ENCODE results near the gene LZTR1. TPM values are rescaled to one million over a fixed set of nuclear protein-coding genes. Genes with fewer than 3 reads are reported as not detected.

Gene LZTR1
- total and polyA plus RNA-seq, 2 of the 8 experiments (the other 6 are each of a cell fraction or from before 2014, with no cell fraction given) = 22.3 to 31.0 TPM

DNA sequence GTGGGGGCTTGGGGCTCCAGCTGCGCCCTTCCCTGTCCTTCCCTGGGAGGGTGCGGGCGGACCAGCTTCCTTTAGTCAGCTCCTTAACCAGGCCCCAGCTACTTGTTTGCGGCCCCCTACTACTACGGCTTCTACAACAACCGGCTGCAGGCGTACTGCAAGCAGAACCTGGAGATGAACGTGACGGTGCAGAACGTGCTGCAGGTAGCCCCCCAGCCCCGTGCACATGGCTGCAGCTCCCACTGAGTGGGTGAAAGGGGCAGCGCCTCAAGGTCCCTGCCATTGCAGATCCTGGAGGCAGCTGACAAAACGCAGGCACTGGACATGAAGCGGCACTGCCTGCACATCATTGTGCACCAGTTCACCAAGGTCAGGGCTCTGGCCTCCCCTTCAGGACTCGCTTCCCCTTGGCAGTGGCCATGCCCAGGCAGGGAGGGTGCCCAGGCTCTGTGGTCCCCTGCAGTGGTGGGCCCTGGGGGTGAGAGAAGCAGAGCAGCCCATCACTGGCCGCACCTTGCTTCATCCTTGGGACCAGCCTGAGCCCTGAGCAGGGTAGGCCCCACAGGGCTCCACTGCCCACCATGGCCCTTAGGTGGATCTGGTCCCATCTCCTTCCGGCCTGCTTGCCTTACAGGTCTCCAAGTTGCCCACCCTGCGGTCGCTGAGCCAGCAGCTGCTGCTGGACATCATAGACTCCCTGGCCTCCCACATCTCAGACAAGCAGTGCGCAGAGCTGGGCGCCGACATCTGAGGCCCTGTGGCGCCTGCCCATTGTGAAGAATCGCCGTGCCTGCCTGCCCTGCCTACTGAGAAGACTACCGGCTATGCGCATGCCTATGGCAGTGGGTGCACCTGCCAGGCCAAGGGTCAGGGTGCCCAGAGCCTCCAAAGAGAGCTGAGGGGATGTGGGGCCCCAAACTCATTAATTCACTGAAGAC lies 14.8 kb downstream of the LZTR1 start (continued):
- TF ChIP-seq HDAC2 (IDR thresholded peaks at IDR 0.05; ENCODE audit: borderline replicate concordance in 1 of 2, low read depth in 2 of 2, low read length in 2 of 2) (no peak), SIN3A (conservative IDR thresholded peaks at IDR 0.05 in 1 of 2, IDR thresholded peaks at IDR 0.05 in 1 of 2; ENCODE audit: low read depth in 1 of 2, low read length in 2 of 2) (no peak), CHD1 (IDR thresholded peaks at IDR 0.05; ENCODE audit: low read depth, low read length) (no peak), BCL11A (IDR thresholded peaks at IDR 0.05; ENCODE audit: low read depth in 2 of 2, low read length in 2 of 2) (no peak)
